Lower lobe of right lung (tissue), 2 donors: Measurements from ENCODE around the gene DAB1. TPM values are rescaled to one million over a fixed set of nuclear protein-coding genes. Genes with fewer than 3 reads are reported as not detected.

ENCODE experiments used
- ATAC-seq, 2 donors: fragments of 200-7000 bp; cut with Tn5 transposase; one replicate each; pipeline ENCODE4 v1.9.1; 2020 to 2022; ENCODE audit warnings: mild to moderate bottlenecking in 2 of 2, moderate library complexity in 2 of 2
- DNase-seq: peaks from one replicate; pipeline ENCODE4 v3.0.0-alpha.2; 2020
- H3K27ac ChIP-seq: fragments of 200-600 bp; one replicate; pipeline ENCODE4 v1.8.0; 2022
- H3K27me3 ChIP-seq: fragments of 200-600 bp; one replicate; pipeline ENCODE4 v1.8.0; 2022; ENCODE audit warnings: low read depth
- H3K36me3 ChIP-seq: fragments of 200-600 bp; one replicate; pipeline ENCODE4 v1.8.0; 2022; ENCODE audit warnings: mild to moderate bottlenecking
- H3K4me1 ChIP-seq: fragments of 200-600 bp; one replicate; pipeline ENCODE4 v1.8.0; 2022
- H3K4me3 ChIP-seq: fragments of 200-600 bp; one replicate; pipeline ENCODE4 v1.8.0; 2022; ENCODE audit warnings: mild to moderate bottlenecking
- H3K9me3 ChIP-seq: fragments of 200-600 bp; one replicate; pipeline ENCODE4 v1.8.0; 2022
- intact Hi-C: fragments of 100-400 bp; cut with DNase I; formaldehyde crosslinking; loops from one replicate; pipeline ENCODE4 v1.11.0; 2022
- total RNA-seq: library from RNA; stranded (reverse); fragmentation: NEBNext Ultra II Directional; extraction: Animal tissue kit (Norgen Biotek cat#: 25700); gene quantifications from one replicate; pipeline ENCODE4 v1.2.1, GENCODE V29; 2021
- TF ChIP-seq, protein P1 (sequence below): fragments of 200-600 bp; IDR thresholded peaks from one replicate; pipeline ENCODE4 v1.8.0; 2022; ENCODE audit warnings: antibody characterized with exemption, mild to moderate bottlenecking
- donor health status: DM: no; HTN: yes; CAD: no; lungs with severe emphysema.

Gene DAB1
- total RNA-seq, 1 donor from 2014 or later, result 1.9 TPM

- Histone ChIP-seq H3K4me3 (no peak overlapping the region), H3K4me1 (no peaks in the 10 kb centered on the region), H3K9me3 (no peaks in the 10 kb centered on the region), H3K27ac (no peak overlapping the region), H3K36me3 (no peaks in the 10 kb centered on the region), H3K27me3 (no peaks in the 10 kb centered on the region)
- TF ChIP-seq, protein P1, sequence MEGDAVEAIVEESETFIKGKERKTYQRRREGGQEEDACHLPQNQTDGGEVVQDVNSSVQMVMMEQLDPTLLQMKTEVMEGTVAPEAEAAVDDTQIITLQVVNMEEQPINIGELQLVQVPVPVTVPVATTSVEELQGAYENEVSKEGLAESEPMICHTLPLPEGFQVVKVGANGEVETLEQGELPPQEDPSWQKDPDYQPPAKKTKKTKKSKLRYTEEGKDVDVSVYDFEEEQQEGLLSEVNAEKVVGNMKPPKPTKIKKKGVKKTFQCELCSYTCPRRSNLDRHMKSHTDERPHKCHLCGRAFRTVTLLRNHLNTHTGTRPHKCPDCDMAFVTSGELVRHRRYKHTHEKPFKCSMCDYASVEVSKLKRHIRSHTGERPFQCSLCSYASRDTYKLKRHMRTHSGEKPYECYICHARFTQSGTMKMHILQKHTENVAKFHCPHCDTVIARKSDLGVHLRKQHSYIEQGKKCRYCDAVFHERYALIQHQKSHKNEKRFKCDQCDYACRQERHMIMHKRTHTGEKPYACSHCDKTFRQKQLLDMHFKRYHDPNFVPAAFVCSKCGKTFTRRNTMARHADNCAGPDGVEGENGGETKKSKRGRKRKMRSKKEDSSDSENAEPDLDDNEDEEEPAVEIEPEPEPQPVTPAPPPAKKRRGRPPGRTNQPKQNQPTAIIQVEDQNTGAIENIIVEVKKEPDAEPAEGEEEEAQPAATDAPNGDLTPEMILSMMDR, result no peak
- intact Hi-C loops, result no loop called here
- ATAC-seq (no peak), DNase-seq (no peak)
Measured at GRCh38 chr1:57276918-57277317, 146.9 kb downstream of the DAB1 start.

- no peak overlapping the region for H3K4me3 ChIP-seq
- DNase-seq (no peak), ATAC-seq (no peak)
- TF ChIP-seq, protein P1, result no peak
- intact Hi-C loops, result no loop called here
- H3K9me3 ChIP-seq, result no peaks in the 10 kb centered on the region
- no peak overlapping the region for H3K27ac ChIP-seq
- no peaks in the 10 kb centered on the region for H3K36me3 ChIP-seq
- no peaks in the 10 kb centered on the region for H3K27me3 ChIP-seq
- H3K4me1 ChIP-seq, result no peaks in the 10 kb centered on the region
Measured at GRCh38 chr1:57272601-57273000, 151.3 kb downstream of the DAB1 start.

DNA sequence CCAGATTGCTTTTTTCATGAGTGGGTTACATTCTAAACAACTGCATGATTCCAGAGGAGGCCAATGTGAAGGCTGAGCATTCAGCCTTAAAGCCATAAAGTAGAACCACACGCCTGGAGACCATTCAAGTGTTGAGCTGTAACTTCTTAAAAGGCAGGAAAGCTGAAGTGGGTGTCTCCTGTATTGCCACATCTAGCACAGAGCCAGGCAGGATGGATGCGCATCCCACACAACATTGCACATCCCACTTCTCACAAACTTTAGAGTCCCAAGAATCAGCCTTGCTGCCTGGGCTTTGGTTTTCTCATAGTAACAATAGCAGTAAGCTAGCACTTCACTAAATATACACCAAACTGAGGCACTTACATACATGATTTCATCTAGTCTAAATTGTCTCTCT is 151.7 kb downstream of the DAB1 start:
- no peaks in the 10 kb centered on the region for H3K4me1 ChIP-seq
- H3K9me3 ChIP-seq, result no peaks in the 10 kb centered on the region
- intact Hi-C loops, result no loop called here
- no peak for DNase-seq
- ATAC-seq, result no peak
- H3K4me3 ChIP-seq, result no peak overlapping the region
- no peaks in the 10 kb centered on the region for H3K27me3 ChIP-seq
- H3K36me3 ChIP-seq, result no peaks in the 10 kb centered on the region
- H3K27ac ChIP-seq, result no peak overlapping the region
- TF ChIP-seq, protein P1, result no peak

DNA sequence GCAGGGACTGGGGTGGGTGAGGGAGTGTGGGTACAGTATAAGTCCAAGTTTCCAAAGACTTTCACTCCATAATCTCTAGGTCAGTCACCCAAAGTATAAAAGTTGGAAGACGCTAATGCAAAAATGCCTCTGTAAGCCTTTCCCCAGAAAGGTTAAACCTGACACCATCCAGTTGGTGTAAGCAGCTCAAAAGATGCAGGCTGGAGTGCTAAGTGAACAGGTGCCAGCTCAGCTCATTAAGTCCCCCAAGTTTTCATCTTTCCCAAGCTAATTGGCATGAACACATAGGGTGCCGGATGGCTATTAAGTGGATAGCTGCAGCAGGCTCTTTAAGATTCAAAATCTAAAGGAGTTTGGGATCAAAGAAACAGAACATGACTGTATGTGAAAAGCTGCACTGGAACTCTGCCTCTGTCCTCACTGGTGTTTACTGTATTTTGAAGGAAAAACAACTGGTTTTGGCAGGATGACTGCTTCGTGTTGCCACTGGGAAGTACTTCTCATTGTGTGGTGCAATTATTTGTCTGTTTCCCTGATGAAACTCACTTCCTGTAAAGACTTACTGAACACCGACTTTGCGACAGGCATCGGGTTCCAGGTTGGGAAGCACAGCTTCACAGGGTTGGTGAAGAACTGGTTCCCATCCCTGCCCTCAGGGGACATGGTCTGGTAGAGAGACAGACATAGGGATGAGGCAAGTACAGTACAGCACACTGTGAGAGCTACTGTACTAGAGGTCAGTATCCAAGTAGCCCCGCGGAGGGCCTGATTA is 152.7 kb downstream of the DAB1 start:
- Histone ChIP-seq H3K4me3 (no peak overlapping the region), H3K27me3 (no peaks in the 10 kb centered on the region), H3K9me3 (no peaks in the 10 kb centered on the region), H3K36me3 (no peaks in the 10 kb centered on the region), H3K4me1 (no peaks in the 10 kb centered on the region), H3K27ac (no peak overlapping the region)
- intact Hi-C loops, result no loop called here
- TF ChIP-seq, protein P1, result no peak
- ATAC-seq (no peak), DNase-seq (no peak)

DNA sequence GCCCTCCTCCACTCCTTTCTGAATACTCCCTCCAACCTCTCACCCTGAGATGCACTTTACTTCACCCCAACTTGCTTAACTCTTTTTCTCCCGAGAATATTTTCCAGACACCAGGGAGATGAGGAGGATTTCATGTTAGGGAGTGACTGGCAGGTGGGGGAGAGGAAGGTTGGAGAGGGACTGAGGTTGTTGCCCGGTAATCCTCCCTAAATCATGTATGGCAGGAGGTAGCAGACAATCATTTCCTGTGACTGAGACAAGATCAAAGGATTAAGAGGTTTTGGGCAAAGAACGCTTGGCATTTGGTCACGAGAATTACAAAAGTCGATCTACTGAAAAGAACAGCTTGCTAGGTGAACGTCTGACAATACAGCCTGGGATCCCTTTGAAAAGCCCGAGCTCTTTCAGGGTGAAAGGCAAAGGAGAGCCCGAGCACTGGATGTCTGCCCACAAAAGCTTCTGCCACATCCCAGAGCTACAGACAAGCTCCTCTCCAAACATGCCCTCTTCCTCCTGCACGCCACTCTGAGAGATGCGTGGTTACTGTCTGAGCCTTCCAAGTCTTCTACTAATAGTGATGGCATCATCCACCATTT is 154.1 kb downstream of the DAB1 start:
- Histone ChIP-seq H3K4me3 (no peak overlapping the region), H3K27ac (no peak overlapping the region), H3K36me3 (no peaks in the 10 kb centered on the region), H3K27me3 (no peaks in the 10 kb centered on the region), H3K9me3 (no peaks in the 10 kb centered on the region), H3K4me1 (no peaks in the 10 kb centered on the region)
- TF ChIP-seq, protein P1, result no peak
- intact Hi-C loops, result no loop called here
- DNase-seq (no peak), ATAC-seq (no peak)
